VCaP (cell line): Measurements from ENCODE around the gene ATAD3C.
A peak's percentile ranks its signal among the peaks of the same experiment; 100 is the strongest.
"Not testable (repeated sequence)": the region's sequence is repeated elsewhere in the genome, so short reads cannot be mapped to it uniquely, and the experiment has no call there.

Source experiments
- H3K27ac ChIP-seq: fragments of 450-650 bp; 2 replicates; pipeline ENCODE4 v1.5.1; 2017
- CTCF ChIP-seq: fragments of 450-650 bp; conservative IDR thresholded peaks from 2 replicates; pipeline ENCODE4 v1.5.1; 2017; ENCODE audit warnings: mild to moderate bottlenecking, moderate library complexity

ATAD3C gene

GRCh38 chr1:1406101-1406820, 43.2 kb upstream of the ATAD3C start:
- no peak for TF ChIP-seq CTCF
- H3K27ac ChIP-seq: peak overlapping the region; percentile 99

DNA sequence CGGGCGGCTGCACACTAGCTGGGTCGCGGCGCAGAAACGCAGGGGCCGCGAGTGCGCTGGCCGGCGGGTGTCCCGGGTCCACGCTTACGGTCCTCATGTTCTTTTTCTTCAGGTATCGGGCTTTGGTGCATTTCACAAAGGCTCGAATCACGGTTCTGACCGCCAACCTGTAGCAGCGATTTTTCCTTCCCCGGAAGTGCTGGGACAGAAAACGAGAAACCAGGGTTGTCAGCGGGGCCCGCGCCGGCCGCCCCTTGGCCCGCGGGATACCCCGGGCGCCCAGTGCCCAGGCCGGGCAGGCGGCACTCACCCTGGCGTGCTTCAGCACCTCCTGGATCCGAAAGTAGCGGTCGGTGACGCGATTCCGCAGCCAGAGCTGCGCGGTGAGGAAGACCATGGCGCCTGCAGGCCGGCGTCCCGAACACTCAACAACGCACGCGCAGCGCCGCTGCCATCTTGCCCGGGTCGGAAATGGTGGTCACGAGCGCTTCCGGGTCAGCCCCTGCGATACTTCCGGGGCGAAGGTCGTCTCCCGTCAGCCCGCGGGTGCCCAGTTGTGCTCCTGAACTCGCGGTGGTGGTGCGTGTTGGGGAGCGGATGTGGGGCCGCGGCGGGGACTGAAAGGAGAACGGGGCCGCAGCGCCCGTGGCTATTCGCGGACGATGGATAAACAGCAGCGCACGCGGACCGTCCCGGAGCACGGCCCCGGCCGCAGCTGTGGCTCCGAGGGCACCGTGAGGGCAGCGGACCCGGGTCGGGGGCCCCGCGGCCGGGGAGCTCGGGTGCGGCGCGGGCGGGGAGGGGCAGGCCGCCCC, 42.5 kb upstream of the ATAD3C start, which contains the start of gene MRPL20:
Gene MRPL20, minus strand, starts transcription at position 473 of the 815 bp plus-strand sequence. Its CDS starts 76 bp downstream, at position 397.
- no peak for TF ChIP-seq CTCF
- peak within 1 kb of the TSS; percentile 99 for H3K27ac ChIP-seq

DNA sequence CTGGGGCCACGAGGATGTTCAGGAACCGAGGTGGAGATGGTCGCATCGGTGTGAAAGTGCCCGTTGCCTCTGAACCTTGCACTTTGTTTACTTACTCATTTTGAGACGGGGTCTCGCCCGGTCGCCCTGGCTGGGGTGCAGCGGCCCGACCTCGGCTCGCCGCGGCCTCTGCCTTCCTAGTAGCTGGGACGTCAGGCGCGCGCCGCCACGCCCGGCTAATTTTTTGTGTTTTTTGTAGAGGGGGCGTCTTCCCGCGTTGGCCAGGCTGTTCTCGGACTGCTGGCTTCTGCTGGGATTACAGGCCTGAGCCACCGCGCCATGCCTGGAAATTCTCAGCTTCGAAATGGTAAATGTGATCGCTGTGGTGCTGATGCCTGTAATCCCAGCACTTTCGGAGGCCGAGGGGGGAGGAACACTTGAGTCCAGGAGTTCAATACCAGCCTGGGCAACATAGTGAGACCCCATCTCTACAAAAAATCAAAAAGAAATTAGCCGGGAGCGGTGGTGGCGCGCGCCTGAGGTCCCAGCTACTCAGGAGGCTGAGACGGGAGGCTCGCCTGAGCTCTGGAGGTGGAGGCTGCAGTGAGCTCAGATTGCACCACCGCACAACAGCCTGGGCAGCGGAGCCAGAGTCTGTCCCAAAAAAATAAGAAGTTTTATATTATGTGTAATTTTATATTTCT, 41.7 kb upstream of the ATAD3C start:
- H3K27ac ChIP-seq: peak overlapping the region; percentile 99
- peak; percentile 30; the same call in 1 of the 2 replicates for TF ChIP-seq CTCF

DNA sequence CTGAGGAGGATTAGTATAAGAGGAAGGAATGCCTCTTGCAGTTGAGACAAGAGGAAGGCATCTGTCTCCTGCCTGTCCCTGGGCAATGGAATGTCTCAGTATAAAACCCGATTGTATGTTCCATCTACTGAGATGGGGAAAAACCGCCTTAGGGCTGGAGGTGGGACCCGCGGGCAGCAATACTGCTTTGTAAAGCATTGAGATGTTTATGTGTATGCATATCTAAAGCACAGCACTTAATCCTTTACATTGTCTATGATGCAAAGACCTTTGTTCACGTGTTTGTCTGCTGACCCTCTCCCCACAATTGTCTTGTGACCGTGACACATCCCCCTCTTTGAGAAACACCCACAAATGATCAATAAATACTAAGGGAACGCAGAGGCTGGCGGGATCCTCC, 39.3 kb upstream of the ATAD3C start:
- H3K27ac ChIP-seq: not testable (repeated sequence)

DNA sequence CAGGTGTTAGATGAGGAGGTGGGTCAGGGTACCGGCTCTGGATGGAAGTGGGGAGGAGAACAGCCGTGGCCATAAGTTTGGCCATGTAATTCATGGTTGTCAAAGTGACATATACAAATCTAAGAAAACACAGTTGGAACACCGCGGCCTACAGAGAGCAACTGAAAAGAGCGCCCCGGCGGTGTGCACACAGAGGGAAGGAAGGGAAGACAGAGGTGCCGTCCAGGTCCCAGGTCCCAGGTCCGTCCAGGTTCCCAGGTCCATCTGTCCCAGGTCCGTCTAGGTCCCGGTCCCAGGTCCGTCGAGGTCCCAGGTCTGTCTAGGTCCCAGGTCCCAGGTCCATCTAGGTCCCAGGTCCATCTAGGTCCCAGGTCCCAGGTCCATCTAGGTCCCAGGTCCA, 37.9 kb upstream of the ATAD3C start:
- TF ChIP-seq CTCF: no peak
- no peak overlapping the region for H3K27ac ChIP-seq

DNA sequence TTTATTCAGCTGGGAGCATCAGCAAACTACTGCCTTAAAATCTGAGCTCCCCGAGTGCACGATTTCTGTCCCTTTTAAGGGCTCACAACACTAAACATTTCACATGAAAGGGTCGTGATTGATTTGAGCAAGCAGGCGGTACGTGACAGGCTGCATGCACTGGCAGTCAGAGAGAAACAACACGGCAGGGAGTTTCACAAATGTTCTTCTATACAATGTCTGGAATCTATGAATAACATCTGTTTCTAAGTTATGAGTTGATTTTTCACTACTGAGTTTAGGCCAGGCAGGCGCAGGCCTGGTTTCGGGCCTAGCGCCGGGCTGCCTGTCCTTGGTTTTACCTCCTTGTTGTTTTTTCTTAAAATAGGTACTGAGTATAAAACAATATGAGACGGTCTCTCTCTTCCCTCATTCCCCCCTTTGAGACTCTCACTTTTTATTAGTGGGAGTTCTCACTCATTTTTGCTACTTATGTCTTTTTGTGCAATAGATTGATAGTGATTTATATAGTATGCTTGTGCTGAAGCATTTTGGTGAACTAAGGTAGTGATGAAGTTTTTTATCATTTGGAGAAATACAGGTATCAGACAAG, 37.1 kb upstream of the ATAD3C start:
- H3K27ac ChIP-seq: not testable (repeated sequence)

DNA sequence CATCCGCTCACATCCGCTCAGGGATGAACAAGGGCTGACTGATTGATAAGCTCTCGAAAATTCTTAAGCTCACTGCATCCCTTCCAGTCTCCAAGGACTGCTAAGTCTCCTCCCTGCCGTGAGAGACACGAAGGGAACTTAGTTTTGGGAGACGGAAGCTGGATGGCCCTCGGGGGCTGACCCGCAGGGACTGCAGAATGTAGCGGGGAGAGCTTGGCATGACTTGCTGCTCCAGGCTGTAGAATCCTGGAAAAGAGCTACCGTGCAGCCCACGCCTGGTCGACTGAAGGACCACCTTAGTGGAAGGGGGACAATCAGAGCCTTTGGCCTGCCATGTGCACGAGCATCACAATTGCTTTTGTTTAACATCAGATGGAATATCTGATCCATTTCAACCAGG, 33.7 kb upstream of the ATAD3C start:
- TF ChIP-seq CTCF: no peak
- no peak overlapping the region for H3K27ac ChIP-seq

DNA sequence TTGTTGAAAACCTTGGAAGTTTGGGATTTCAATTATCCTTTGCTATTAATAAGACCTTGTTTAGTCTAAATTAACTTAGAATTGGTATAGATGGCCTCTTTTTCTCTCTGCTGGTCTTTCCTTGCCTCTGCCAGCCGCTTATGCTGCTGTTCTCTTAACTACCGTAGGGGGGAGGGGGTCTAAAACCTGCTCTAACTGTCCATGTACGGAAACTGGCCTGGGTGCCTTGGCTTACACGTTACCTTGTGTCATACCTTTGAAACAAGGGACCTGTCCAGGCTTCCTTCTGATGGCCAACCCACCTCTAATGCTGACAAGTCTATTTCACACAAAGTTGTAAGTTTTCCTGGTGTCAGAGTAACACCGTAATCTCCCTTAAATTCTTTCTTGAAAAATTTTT, 32.1 kb upstream of the ATAD3C start:
- not testable (repeated sequence) for H3K27ac ChIP-seq

DNA sequence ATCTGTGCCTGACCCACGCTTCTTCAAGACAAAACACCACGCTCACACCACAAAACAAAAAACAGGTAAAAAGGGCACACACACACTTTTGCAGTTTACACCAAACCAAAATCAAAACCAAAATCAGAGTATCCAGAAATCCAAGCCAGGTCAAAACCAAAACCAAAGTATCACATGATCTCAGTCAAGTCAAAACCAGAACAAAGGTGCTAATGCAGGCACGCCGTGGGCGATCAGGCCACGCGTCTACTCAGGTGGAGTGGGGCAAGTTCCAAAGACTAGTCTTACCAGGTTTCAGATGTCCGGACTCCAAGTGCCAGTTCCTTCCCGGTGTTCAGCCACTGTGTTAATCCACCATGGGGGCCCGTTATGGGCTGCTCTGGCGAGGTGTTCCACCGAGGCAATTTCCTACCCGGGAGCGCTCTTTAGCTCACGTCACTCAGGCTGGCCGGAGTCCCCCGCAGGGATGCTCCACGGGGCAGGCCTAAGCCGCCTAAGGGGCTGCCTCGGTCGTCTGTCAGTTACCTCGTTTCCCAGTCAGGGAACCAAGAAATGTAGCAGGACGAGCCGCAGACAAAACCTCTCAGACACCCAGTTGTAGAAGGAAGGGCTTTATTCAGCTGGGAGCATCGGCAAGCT, 31.5 kb upstream of the ATAD3C start:
- H3K27ac ChIP-seq: peak overlapping the region; percentile 83; the same call in 1 of the 2 replicates
